ENCODE results near the gene CHCHD3. TPM values are rescaled to one million over a fixed set of nuclear protein-coding genes. Genes with fewer than 3 reads are reported as not detected.

CHCHD3 gene
- total and polyA plus RNA-seq, 4 donors = 20.1 to 78.0 (median 46.9) TPM

GRCh38 chr7:132857703-132858102, 224.2 kb downstream of the CHCHD3 start:
- H3K27ac ChIP-seq (ENCODE audit: low read depth in 1 of 2, low read length in 1 of 2) = no peak overlapping the region
- ATAC-seq (ENCODE audit: insufficient read depth, low FRiP score) = no peak
- H3K9ac ChIP-seq (ENCODE audit: insufficient read depth in 1 of 2, low read length in 2 of 2) = no peak overlapping the region
- no peak for DNase-seq
- WGBS, 2 donors = 96 to 97% methylated on average over 4 of the region's 4 CpGs
- TF ChIP-seq CTCF (IDR thresholded peaks at IDR 0.05; ENCODE audit: control extremely low read depth, extremely low read depth) = no peak
- no peaks in the 10 kb centered on the region for H3K27me3 ChIP-seq (ENCODE audit: control insufficient read depth in 3 of 3, insufficient read depth in 3 of 3, low read length in 2 of 3)
- no peaks in the 10 kb centered on the region for H3K9me3 ChIP-seq (ENCODE audit: control insufficient read depth in 4 of 4, insufficient read depth in 3 of 4, low read length in 3 of 4)
- H3K4me1 ChIP-seq (ENCODE audit: control insufficient read depth in 5 of 5, insufficient read depth in 5 of 5, low read length in 5 of 5) = no peaks in the 10 kb centered on the region
- no peak overlapping the region for H3K4me3 ChIP-seq
- no peaks in the 10 kb centered on the region for H3K36me3 ChIP-seq (ENCODE audit: control insufficient read depth in 4 of 4, insufficient read depth in 4 of 4, low read length in 4 of 4)

GRCh38 chr7:132857031-132857430, 224.9 kb downstream of the CHCHD3 start:
- ATAC-seq (ENCODE audit: insufficient read depth, low FRiP score) (no peak), DNase-seq (no peak)
- H3K9ac ChIP-seq (ENCODE audit: insufficient read depth in 1 of 2, low read length in 2 of 2) = no peak overlapping the region
- TF ChIP-seq CTCF (IDR thresholded peaks at IDR 0.05; ENCODE audit: control extremely low read depth, extremely low read depth) = no peak
- 96 to 98% methylated on average over 4 of the region's 4 CpGs for WGBS, 2 donors
- no peaks in the 10 kb centered on the region for H3K4me1 ChIP-seq (ENCODE audit: control insufficient read depth in 5 of 5, insufficient read depth in 5 of 5, low read length in 5 of 5)
- no peak overlapping the region for H3K4me3 ChIP-seq
- H3K36me3 ChIP-seq (ENCODE audit: control insufficient read depth in 4 of 4, insufficient read depth in 4 of 4, low read length in 4 of 4) = no peaks in the 10 kb centered on the region
- H3K9me3 ChIP-seq (ENCODE audit: control insufficient read depth in 4 of 4, insufficient read depth in 3 of 4, low read length in 3 of 4) = no peaks in the 10 kb centered on the region
- H3K27ac ChIP-seq (ENCODE audit: low read depth in 1 of 2, low read length in 1 of 2) = no peak overlapping the region
- H3K27me3 ChIP-seq (ENCODE audit: control insufficient read depth in 3 of 3, insufficient read depth in 3 of 3, low read length in 2 of 3) = no peaks in the 10 kb centered on the region

GRCh38 chr7:132856416-132856815, 225.5 kb downstream of the CHCHD3 start:
- Histone ChIP-seq H3K9me3 (ENCODE audit: control insufficient read depth in 4 of 4, insufficient read depth in 3 of 4, low read length in 3 of 4) (no peaks in the 10 kb centered on the region), H3K9ac (ENCODE audit: insufficient read depth in 1 of 2, low read length in 2 of 2) (no peak overlapping the region), H3K36me3 (ENCODE audit: control insufficient read depth in 4 of 4, insufficient read depth in 4 of 4, low read length in 4 of 4) (no peaks in the 10 kb centered on the region), H3K4me1 (ENCODE audit: control insufficient read depth in 5 of 5, insufficient read depth in 5 of 5, low read length in 5 of 5) (no peaks in the 10 kb centered on the region), H3K4me3 (no peak overlapping the region), H3K27me3 (ENCODE audit: control insufficient read depth in 3 of 3, insufficient read depth in 3 of 3, low read length in 2 of 3) (no peaks in the 10 kb centered on the region), H3K27ac (ENCODE audit: low read depth in 1 of 2, low read length in 1 of 2) (no peak overlapping the region)
- no peak for TF ChIP-seq CTCF (IDR thresholded peaks at IDR 0.05; ENCODE audit: control extremely low read depth, extremely low read depth)
- no peak for DNase-seq
- no peak for ATAC-seq (ENCODE audit: insufficient read depth, low FRiP score)
- 95 to 97% methylated on average over 5 of the region's 5 CpGs for WGBS, 2 donors

GRCh38 chr7:132855901-132856300, 226.0 kb downstream of the CHCHD3 start:
- 96 to 99% methylated on average over 2 of the region's 2 CpGs for WGBS, 2 donors
- H3K27me3 ChIP-seq (ENCODE audit: control insufficient read depth in 3 of 3, insufficient read depth in 3 of 3, low read length in 2 of 3) = no peaks in the 10 kb centered on the region
- no peak overlapping the region for H3K27ac ChIP-seq (ENCODE audit: low read depth in 1 of 2, low read length in 1 of 2)
- no peaks in the 10 kb centered on the region for H3K9me3 ChIP-seq (ENCODE audit: control insufficient read depth in 4 of 4, insufficient read depth in 3 of 4, low read length in 3 of 4)
- H3K4me1 ChIP-seq (ENCODE audit: control insufficient read depth in 5 of 5, insufficient read depth in 5 of 5, low read length in 5 of 5) = no peaks in the 10 kb centered on the region
- H3K9ac ChIP-seq (ENCODE audit: insufficient read depth in 1 of 2, low read length in 2 of 2) = no peak overlapping the region
- H3K36me3 ChIP-seq (ENCODE audit: control insufficient read depth in 4 of 4, insufficient read depth in 4 of 4, low read length in 4 of 4) = no peaks in the 10 kb centered on the region
- ATAC-seq (ENCODE audit: insufficient read depth, low FRiP score) = no peak
- DNase-seq = no peak
- no peak overlapping the region for H3K4me3 ChIP-seq
- TF ChIP-seq CTCF (IDR thresholded peaks at IDR 0.05; ENCODE audit: control extremely low read depth, extremely low read depth) = no peak

All from lung (tissue), 12 donors.